Activated B cell treated with CpG ODN at 0.5 μM for 24 hours (primary cell): ENCODE data around the gene RBM15B. TPM values are rescaled to one million over a fixed set of nuclear protein-coding genes. Genes with fewer than 3 reads are reported as not detected.

Source experiments
- ATAC-seq: fragments of 200-7000 bp; cut with Tn5 transposase; one replicate; pipeline ENCODE4 v1.10.0; 2021; ENCODE audit warnings: low read depth, mild to moderate bottlenecking, moderate library complexity
- CTCF ChIA-PET: fragments of 350-600 bp; sonication (Branson Sonifier 250); formaldehyde crosslinking; loops from one replicate; lab custom pipeline; 2021; ENCODE audit warnings: antibody characterized with exemption; lab: Charles Lee
- POLR2A ChIA-PET: fragments of 350-600 bp; sonication (Branson Sonifier 250); formaldehyde crosslinking; loops from one replicate; lab custom pipeline; 2021; ENCODE audit warnings: antibody characterized with exemption; lab: Charles Lee
- DNase-seq: peaks from one replicate; pipeline ENCODE4 v3.0.0; 2022
- H3K27ac Mint-ChIP-seq: one replicate; pipeline ENCODE4 v1.8.0; 2020; ENCODE audit warnings: mixed read lengths
- H3K27me3 Mint-ChIP-seq: one replicate; pipeline ENCODE4 v1.8.0; 2021; ENCODE audit warnings: mixed read lengths
- H3K36me3 Mint-ChIP-seq: one replicate; pipeline ENCODE4 v1.8.0; 2021; ENCODE audit warnings: low read depth, mixed read lengths
- H3K4me1 Mint-ChIP-seq: one replicate; pipeline ENCODE4 v1.8.0; 2021; ENCODE audit warnings: mixed read lengths
- H3K4me3 Mint-ChIP-seq: one replicate; pipeline ENCODE4 v1.8.0; 2020; ENCODE audit warnings: mild to moderate bottlenecking, mixed read lengths
- H3K9me3 Mint-ChIP-seq: one replicate; pipeline ENCODE4 v1.8.0; 2020; ENCODE audit warnings: mixed read lengths
- CTCF ChIP-seq: fragments of 200-600 bp; IDR thresholded peaks from one replicate; pipeline ENCODE4 v1.8.0; 2022; ENCODE audit warnings: antibody characterized with exemption, mild to moderate bottlenecking
- intact Hi-C: fragments of 100-400 bp; cut with micrococcal nuclease; formaldehyde crosslinking; loops from one replicate; pipeline ENCODE4 v1.15.1; 2024
- total RNA-seq: library from RNA; stranded (reverse); gene quantifications from 2 replicates; pipeline ENCODE4 v1.2.3, GENCODE V29; 2022

The RBM15B gene
- total RNA-seq, 1 donor from 2014 or later = 28.9 TPM

- no peak overlapping the region for H3K27ac Mint-ChIP-seq
- ChIA-PET POLR2A (no interaction called here), CTCF (no interaction called here)
- H3K27me3 Mint-ChIP-seq = peaks cover 7% of the 10 kb centered on the region
- TF ChIP-seq CTCF = no peak
- H3K36me3 Mint-ChIP-seq = peaks cover 13% of the 10 kb centered on the region
- intact Hi-C loops = no loop called here
- peaks cover 32% of the 10 kb centered on the region for H3K4me1 Mint-ChIP-seq
- no peak for ATAC-seq
- no peaks in the 10 kb centered on the region for H3K9me3 Mint-ChIP-seq
- no peak overlapping the region for H3K4me3 Mint-ChIP-seq
- no peak for DNase-seq
Measured at GRCh38 chr3:51382076-51382745, 8.9 kb upstream of the RBM15B start.

- ChIA-PET POLR2A (interaction anchor here (0.8 to 3.8 kb wide), 2 partner anchors 766 to 813 kb away, joined by 3 to 25 read pairs; partner anchors contain the start of genes HEMK1 and MAPKAPK3), CTCF (no interaction called here)
- DNase-seq = no peak
- H3K27ac Mint-ChIP-seq = no peak overlapping the region
- ATAC-seq = no peak
- intact Hi-C loops = no loop called here
- H3K36me3 Mint-ChIP-seq = peaks cover 19% of the 10 kb centered on the region
- H3K27me3 Mint-ChIP-seq = peaks cover 7% of the 10 kb centered on the region
- peaks cover 39% of the 10 kb centered on the region for H3K4me1 Mint-ChIP-seq
- H3K9me3 Mint-ChIP-seq = no peaks in the 10 kb centered on the region
- H3K4me3 Mint-ChIP-seq = peak overlapping the region; percentile 44
- TF ChIP-seq CTCF = no peak
Measured at GRCh38 chr3:51382947-51383578, 8.0 kb upstream of the RBM15B start.

- peak overlapping the region; percentile 99 for H3K4me3 Mint-ChIP-seq
- peak; percentile 8 for ATAC-seq
- TF ChIP-seq CTCF = no peak
- no peak for DNase-seq
- CTCF ChIA-PET = interaction anchor here (1.0 to 1.4 kb wide), 5 partner anchors 116 to 769 kb away, joined by 3 to 5 read pairs (median 4); partner anchors contain the start of gene DCAF1
- POLR2A ChIA-PET = interaction anchor here (0.5 to 3.8 kb wide), 11 partner anchors 108 to 814 kb away, joined by 3 to 31 read pairs (median 4); partner anchors contain the start of genes DCAF1, DOCK3, HEMK1 and MAPKAPK3
- intact Hi-C loops = loop anchor here (2.0 kb wide), 1 partner anchor 1025 kb away; the partner anchor contains the start of gene TMEM115
- peaks cover 43% of the 10 kb centered on the region for H3K4me1 Mint-ChIP-seq
- no peaks in the 10 kb centered on the region for H3K9me3 Mint-ChIP-seq
- H3K27me3 Mint-ChIP-seq = peaks cover under 1% of the 10 kb centered on the region
- H3K27ac Mint-ChIP-seq = peak overlapping the region; percentile 98
- H3K36me3 Mint-ChIP-seq = peaks cover 27% of the 10 kb centered on the region
Measured at GRCh38 chr3:51384055-51384725, 6.9 kb upstream of the RBM15B start.

GRCh38 chr3:51384726-51385473, 6.2 kb upstream of the RBM15B start, which contains the start of gene MANF:
TSS of gene MANF (plus strand) at chr3:51385291. CDS start at chr3:51385343, 52 bp downstream.
- DNase-seq (peak; percentile 89), ATAC-seq (peak; percentile 95)
- Mint-ChIP-seq H3K27me3 (no peaks in the 10 kb centered on the region), H3K36me3 (peaks cover 32% of the 10 kb centered on the region), H3K27ac (peak within 1 kb of the TSS; percentile 98), H3K4me1 (peaks cover 49% of the 10 kb centered on the region), H3K9me3 (no peaks in the 10 kb centered on the region), H3K4me3 (peak within 1 kb of the TSS; percentile 99)
- intact Hi-C loops = loop anchor here (1.0 to 5.0 kb wide), 6 partner anchors 115 to 1152 kb away; partner anchors contain the start of genes C3orf18, DCAF1, PARP3 and TMEM115
- TF ChIP-seq CTCF = no peak
- ChIA-PET POLR2A (interaction anchor here (0.6 to 3.8 kb wide), 21 partner anchors 10 to 1661 kb away, joined by 3 to 31 read pairs (median 5); partner anchors contain the start of genes C3orf18, CACNA2D2, CISH and DCAF1), CTCF (interaction anchor here (1.0 to 1.8 kb wide), 6 partner anchors 13 to 770 kb away, joined by 3 to 5 read pairs (median 4); partner anchors contain the start of gene DCAF1)
